Ureter (tissue), 1 donor: ENCODE measurements around the gene ERCC4. TPM values are rescaled to one million over a fixed set of nuclear protein-coding genes. Genes with fewer than 3 reads are reported as not detected.

Experiments
- DNase-seq: peaks from one replicate; pipeline ENCODE4 v3.0.0-alpha.2; 2020; ENCODE audit warnings: low spot score
- total RNA-seq: library from RNA; stranded (reverse); gene quantifications from one replicate; pipeline ENCODE4 v1.2.4, GENCODE V29; 2023
- donor health status: DM: yes; HTN: yes; CAD: no.

Gene ERCC4
- total RNA-seq, 1 donor from 2014 or later: 16.2 TPM

- no peak for DNase-seq
Measured at GRCh38 chr16:13911306-13911705, 8.6 kb upstream of the ERCC4 start.

- DNase-seq: no peak
Measured at GRCh38 chr16:13911871-13912270, 8.1 kb upstream of the ERCC4 start.

- DNase-seq: no peak
Measured at GRCh38 chr16:13912891-13913290, 7.1 kb upstream of the ERCC4 start.

- DNase-seq: no peak
Measured at GRCh38 chr16:13913374-13914292, 6.3 kb upstream of the ERCC4 start.

- no peak for DNase-seq
Measured at GRCh38 chr16:13915033-13915635, 4.8 kb upstream of the ERCC4 start.

GRCh38 chr16:13919330-13919682 is 648 bp upstream of the ERCC4 start:
- DNase-seq: no peak

- DNase-seq: no peak
Measured at GRCh38 chr16:13920510-13920818, 510 bp downstream of the ERCC4 start.

GRCh38 chr16:13921328-13921727 is 1.4 kb downstream of the ERCC4 start:
- no peak for DNase-seq

- no peak for DNase-seq
Measured at GRCh38 chr16:13923703-13924298, 3.8 kb downstream of the ERCC4 start.

- DNase-seq: no peak
Measured at GRCh38 chr16:13926464-13926863, 6.5 kb downstream of the ERCC4 start.

- no peak for DNase-seq
Measured at GRCh38 chr16:13926891-13927290, 6.9 kb downstream of the ERCC4 start.

- DNase-seq: no peak
Measured at GRCh38 chr16:13928646-13929045, 8.7 kb downstream of the ERCC4 start.

- DNase-seq: no peak
Measured at GRCh38 chr16:13931845-13932244, 11.9 kb downstream of the ERCC4 start.

GRCh38 chr16:13935408-13935807 is 15.5 kb downstream of the ERCC4 start:
- DNase-seq: no peak

GRCh38 chr16:13936155-13936554 is 16.2 kb downstream of the ERCC4 start:
- no peak for DNase-seq

- DNase-seq: no peak
Measured at GRCh38 chr16:13936596-13937081, 16.7 kb downstream of the ERCC4 start.

- DNase-seq: no peak
Measured at GRCh38 chr16:13937411-13937810, 17.5 kb downstream of the ERCC4 start.

- DNase-seq: no peak
Measured at GRCh38 chr16:13938480-13938879, 18.5 kb downstream of the ERCC4 start.

- no peak for DNase-seq
Measured at GRCh38 chr16:13939821-13940220, 19.9 kb downstream of the ERCC4 start.

- no peak for DNase-seq
Measured at GRCh38 chr16:13940397-13940933, 20.5 kb downstream of the ERCC4 start.

- no peak for DNase-seq
Measured at GRCh38 chr16:13944816-13945215, 24.9 kb downstream of the ERCC4 start.

GRCh38 chr16:13945744-13946485 is 26.0 kb downstream of the ERCC4 start:
- no peak for DNase-seq
